H1 (cell line): ENCODE data around the gene TRAF3IP1. TPM values are rescaled to one million over a fixed set of nuclear protein-coding genes. Genes with fewer than 3 reads are reported as not detected.

Source experiments
- ASH2L ChIP-seq: fragments of 200-600, 300-600 bp; sonication (generic); IDR thresholded peaks from one replicate; pipeline ENCODE4 v1.7.1; 2017; ENCODE audit warnings: low read length
- CREB1 ChIP-seq: IDR thresholded peaks from 2 replicates; pipeline ENCODE4 v1.6.1; 2012; ENCODE audit warnings: inconsistent platforms
- GTF2F1 ChIP-seq: IDR thresholded peaks from 2 replicates; pipeline ENCODE4 v1.6.1; 2012; ENCODE audit warnings: low read depth, low read length, improper control_type of control experiment, borderline replicate concordance
- NRF1 ChIP-seq: IDR thresholded peaks from 2 replicates; pipeline ENCODE4 v1.6.1; 2011; ENCODE audit warnings: mild to moderate bottlenecking, low read depth, low read length, improper control_type of control experiment
- YY1 ChIP-seq: IDR thresholded peaks from 2 replicates; pipeline ENCODE4 v1.6.1; 2011; ENCODE audit warnings: low read depth, mild to moderate bottlenecking, low read length
- polyA plus RNA-seq, 7 experiments: library from polyadenylated mRNA; depleted of rRNA in 3 of 7; stranded (reverse) in 5 of 7; unstranded in 2 of 7; fragments of >200 nt in 5 of 7; fragments of 200-250 nt in 2 of 7; gene quantifications; 1 replicate in 5 of 7; 2 replicates in 1 of 7; 4 replicates in 1 of 7; pipeline versions ENCODE4 v1.2.1 to v1.2.3, GENCODE V29; 2011 to 2013; ENCODE audit warnings: missing spikeins in 2 of 7, mixed read lengths in 2 of 7
- total RNA-seq: library from RNA; stranded (reverse); fragmentation: NEBNext Ultra II Directional; extraction: Animal tissue kit (Norgen Biotek cat#: 25700); gene quantifications from 2 replicates; pipeline ENCODE4 v1.2.1, GENCODE V29; 2021

Gene TRAF3IP1
- total and polyA plus RNA-seq, 2 of the 8 experiments (the other 6 are each of a cell fraction or from before 2014, with no cell fraction given): 2.3 to 17.5 TPM

DNA sequence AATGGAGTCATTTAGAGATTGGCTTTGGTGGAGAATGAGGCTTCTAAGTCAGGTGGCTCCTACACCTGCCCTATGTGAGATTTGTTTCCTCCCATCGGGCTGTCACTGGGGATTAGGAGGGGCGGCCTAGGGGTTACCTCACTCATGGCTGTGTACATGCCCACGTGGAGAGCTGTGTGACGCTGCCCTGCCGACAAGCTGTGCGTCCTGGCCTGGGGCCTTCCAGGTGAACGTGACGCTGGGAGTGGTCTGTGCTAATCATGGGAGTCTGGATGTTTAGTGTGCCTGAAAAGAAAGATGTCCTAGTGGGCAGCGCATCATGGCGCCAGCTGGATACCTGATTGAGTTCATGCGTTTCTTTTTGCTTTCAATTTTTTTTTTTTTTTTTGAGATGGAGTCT, 120.4 kb downstream of the TRAF3IP1 start (continued):
- TF ChIP-seq ASH2L: no peak
- no peak for TF ChIP-seq YY1
- TF ChIP-seq NRF1: no peak
- no peak for TF ChIP-seq CREB1
- no peak for TF ChIP-seq GTF2F1
- TF ChIP-seq, all 59 proteins: peak for 0
